Muscle of leg (tissue), 11 donors: ENCODE measurements around the gene DDX1. TPM values are rescaled to one million over a fixed set of nuclear protein-coding genes. Genes with fewer than 3 reads are reported as not detected.
"Not testable (repeated sequence)": the region's sequence is repeated elsewhere in the genome, so short reads cannot be mapped to it uniquely, and the experiment has no call there.

Experiments
- DNase-seq: peaks from one replicate; pipeline ENCODE4 v3.0.0; 2013
- H3K27ac ChIP-seq: one replicate; pipeline ENCODE4 v1.5.1; 2013; ENCODE audit warnings: mild to moderate bottlenecking, low read length, control low read depth
- H3K27me3 ChIP-seq: one replicate; pipeline ENCODE4 v1.6.1; 2013; ENCODE audit warnings: low read length; ENCODE audit not compliant: control insufficient read depth, insufficient read depth
- H3K36me3 ChIP-seq: one replicate; pipeline ENCODE4 v1.6.1; 2013; ENCODE audit warnings: low read length; ENCODE audit not compliant: control insufficient read depth, insufficient read depth
- H3K4me1 ChIP-seq: one replicate; pipeline ENCODE4 v1.6.1; 2013; ENCODE audit warnings: low read length; ENCODE audit not compliant: control insufficient read depth, insufficient read depth
- H3K4me3 ChIP-seq: one replicate; pipeline ENCODE4 v1.5.1; 2013; ENCODE audit warnings: low read length, control low read depth
- H3K9me3 ChIP-seq: replicated peaks from 2 replicates; pipeline ENCODE4 v1.6.1; 2013; ENCODE audit warnings: low read depth, low read length; ENCODE audit not compliant: control insufficient read depth
- WGBS: methylation state at CpG from one replicate; pipeline ENCODE4 v1.1.5; 2013; ENCODE audit warnings: missing lambda C conversion rate; ENCODE audit not compliant: insufficient coverage; 5-methylcytosine and 5-hydroxymethylcytosine counted together
- polyA plus RNA-seq, 8 donors: library from polyadenylated mRNA; unstranded; fragments of 120-200 nt; gene quantifications; one replicate each; pipeline versions ENCODE4 v1.2.1 to v1.2.3, GENCODE V29; 2013; ENCODE audit warnings: inconsistent platforms in 1 of 8, low replicate concordance in 1 of 8; ENCODE audit not compliant: insufficient read length in 8 of 8, insufficient read depth in 1 of 8
- total RNA-seq: library from RNA; stranded (reverse); fragments of 120-200 nt; gene quantifications from one replicate; pipeline ENCODE4 v1.2.4, GENCODE V29; 2013

DDX1 gene
- total and polyA plus RNA-seq, 9 donors, result 72.3 to 101 (median 94.5) TPM

GRCh38 chr2:15621472-15621870, 29.8 kb downstream of the DDX1 start:
- H3K9me3 ChIP-seq, H3K27ac ChIP-seq, H3K4me3 ChIP-seq, DNase-seq, H3K27me3 ChIP-seq, H3K4me1 ChIP-seq: not testable (repeated sequence)
- 100% methylated on average over 3 of the region's 5 CpGs for WGBS
- H3K36me3 ChIP-seq, result peaks cover 28% of the 10 kb centered on the region

DNA sequence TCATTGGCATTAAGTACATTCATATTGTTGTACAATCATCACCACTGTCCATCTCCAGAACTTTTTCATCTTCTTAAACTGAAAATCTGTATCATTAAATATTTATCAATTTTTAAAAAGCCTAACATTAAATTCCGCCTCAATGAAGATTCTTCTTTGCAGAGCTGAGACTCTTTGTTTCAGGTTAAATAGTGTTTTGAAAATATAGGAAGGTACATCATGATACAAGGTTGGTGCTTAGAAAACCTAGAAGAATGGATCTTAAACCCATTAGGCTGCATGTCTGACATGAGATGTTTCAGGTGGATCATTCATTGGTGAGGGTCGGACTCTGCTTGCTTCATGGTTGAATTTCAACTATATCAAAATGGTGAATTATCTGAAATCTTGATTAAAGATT, 30.5 kb downstream of the DDX1 start:
- no peak for DNase-seq
- Histone ChIP-seq H3K27ac (no peak overlapping the region), H3K9me3 (no peaks in the 10 kb centered on the region), H3K27me3 (no peaks in the 10 kb centered on the region), H3K4me1 (no peaks in the 10 kb centered on the region), H3K4me3 (no peak overlapping the region), H3K36me3 (peaks cover 30% of the 10 kb centered on the region)
- WGBS, result no CpG with 5 or more reads among the region's 2 CpGs

DNA sequence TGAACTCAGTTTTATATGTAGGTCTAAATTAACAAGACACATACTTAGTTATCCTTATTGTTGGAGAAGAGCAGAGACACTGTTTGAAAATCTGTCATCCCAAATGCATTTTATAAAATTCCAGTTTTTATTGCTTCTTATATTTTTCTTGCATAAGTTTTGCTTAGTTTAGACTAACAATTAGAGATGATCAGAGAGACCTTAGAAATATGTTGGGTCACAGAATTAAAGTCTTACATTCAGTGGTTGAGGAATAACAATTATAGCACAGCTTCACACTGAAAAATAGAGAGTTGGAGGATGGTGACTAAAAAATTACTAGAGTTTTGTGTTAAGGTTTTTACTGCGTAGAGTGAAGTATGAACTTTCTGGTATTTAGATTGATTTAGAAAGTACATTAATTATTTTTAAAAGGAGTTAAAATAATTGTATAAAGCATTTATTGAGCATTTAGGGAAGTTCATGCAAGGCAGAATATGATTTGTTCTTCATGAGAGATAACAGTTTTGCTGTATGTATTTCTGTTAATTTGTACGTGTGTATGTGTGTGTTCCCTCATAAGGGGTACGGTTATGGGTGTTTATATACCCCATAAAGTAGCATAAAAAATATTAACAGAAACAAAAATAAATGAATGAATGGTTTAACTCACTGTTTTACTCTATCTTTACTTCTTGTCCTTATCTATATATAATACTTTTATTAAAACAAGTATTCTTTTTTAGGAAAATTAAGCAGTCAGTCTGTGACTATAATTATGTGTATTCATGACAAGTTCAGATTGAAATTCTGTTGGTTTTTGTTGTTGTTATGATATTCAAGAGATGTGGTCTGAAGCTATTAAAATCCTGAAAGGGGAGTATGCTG, 31.2 kb downstream of the DDX1 start:
- no peaks in the 10 kb centered on the region for H3K9me3 ChIP-seq
- peaks cover 34% of the 10 kb centered on the region for H3K36me3 ChIP-seq
- no peaks in the 10 kb centered on the region for H3K27me3 ChIP-seq
- no peak overlapping the region for H3K4me3 ChIP-seq
- no peak for DNase-seq
- no CpG with 5 or more reads among the region's 3 CpGs for WGBS
- no peaks in the 10 kb centered on the region for H3K4me1 ChIP-seq
- no peak overlapping the region for H3K27ac ChIP-seq

GRCh38 chr2:15623481-15623796, 31.8 kb downstream of the DDX1 start:
- no peak overlapping the region for H3K27ac ChIP-seq
- H3K9me3 ChIP-seq, result no peaks in the 10 kb centered on the region
- WGBS, result no CpG with 5 or more reads among the region's 2 CpGs
- H3K4me3 ChIP-seq, result no peak overlapping the region
- no peak for DNase-seq
- H3K4me1 ChIP-seq, result no peaks in the 10 kb centered on the region
- H3K36me3 ChIP-seq, result peaks cover 31% of the 10 kb centered on the region
- H3K27me3 ChIP-seq, result no peaks in the 10 kb centered on the region

- Histone ChIP-seq H3K36me3 (peaks cover 27% of the 10 kb centered on the region), H3K27ac (no peak overlapping the region), H3K4me3 (no peak overlapping the region), H3K9me3 (no peaks in the 10 kb centered on the region), H3K4me1 (no peaks in the 10 kb centered on the region), H3K27me3 (no peaks in the 10 kb centered on the region)
- DNase-seq, result no peak
- 100% methylated on average over 1 of the region's 4 CpGs for WGBS
Observed at GRCh38 chr2:15623898-15624541, 32.4 kb downstream of the DDX1 start.

DNA sequence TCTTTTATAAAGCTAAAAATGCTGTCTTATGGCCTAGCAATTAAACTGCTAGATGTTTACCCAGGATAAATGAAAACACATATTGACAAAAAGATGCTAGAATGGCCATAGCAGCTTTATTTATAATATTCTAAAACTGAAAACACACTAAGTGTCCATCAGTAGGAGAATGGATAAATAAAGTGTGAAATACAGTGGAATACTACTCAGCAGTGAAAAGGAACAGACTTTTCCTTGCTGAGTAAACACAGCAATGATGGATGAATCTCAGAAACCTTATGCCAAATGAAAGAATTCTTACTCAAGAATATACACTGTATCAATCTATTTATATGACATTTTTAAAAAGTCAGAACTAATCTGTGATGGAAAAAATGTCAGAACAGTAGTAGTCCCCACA, 33.2 kb downstream of the DDX1 start:
- Histone ChIP-seq H3K4me1 (no peaks in the 10 kb centered on the region), H3K27ac (no peak overlapping the region), H3K27me3 (no peaks in the 10 kb centered on the region), H3K36me3 (peaks cover 23% of the 10 kb centered on the region), H3K9me3 (no peaks in the 10 kb centered on the region), H3K4me3 (no peak overlapping the region)
- no peak for DNase-seq

- Histone ChIP-seq H3K4me1 (no peaks in the 10 kb centered on the region), H3K27me3 (no peaks in the 10 kb centered on the region), H3K9me3 (no peaks in the 10 kb centered on the region), H3K36me3 (peaks cover 21% of the 10 kb centered on the region), H3K27ac (no peak overlapping the region), H3K4me3 (no peak overlapping the region)
- WGBS, result no CpG with 5 or more reads among the region's 3 CpGs
- DNase-seq, result no peak
Observed at GRCh38 chr2:15625344-15626036, 33.8 kb downstream of the DDX1 start.

DNA sequence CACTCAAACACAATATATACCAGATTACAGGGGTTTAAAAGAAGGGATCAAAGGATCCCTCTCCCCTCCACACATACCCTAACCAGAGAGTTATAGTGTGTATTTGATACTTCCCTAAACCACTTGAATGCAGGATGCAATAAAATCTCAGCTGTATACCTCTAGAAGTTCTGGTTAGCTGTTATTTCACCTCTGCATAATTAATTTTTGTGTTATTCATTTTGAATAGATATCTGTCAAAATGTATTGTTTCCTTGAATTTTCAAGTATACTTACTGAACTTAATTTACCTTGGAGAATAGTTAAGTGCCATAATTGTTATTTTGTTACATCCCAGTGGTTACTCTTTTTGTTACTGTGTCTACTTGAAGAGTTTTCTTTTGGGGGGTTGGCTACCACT, 34.5 kb downstream of the DDX1 start:
- Histone ChIP-seq H3K9me3 (no peaks in the 10 kb centered on the region), H3K4me1 (no peaks in the 10 kb centered on the region), H3K4me3 (no peak overlapping the region), H3K27ac (no peak overlapping the region), H3K27me3 (no peaks in the 10 kb centered on the region), H3K36me3 (peaks cover 22% of the 10 kb centered on the region)
- no peak for DNase-seq

DNA sequence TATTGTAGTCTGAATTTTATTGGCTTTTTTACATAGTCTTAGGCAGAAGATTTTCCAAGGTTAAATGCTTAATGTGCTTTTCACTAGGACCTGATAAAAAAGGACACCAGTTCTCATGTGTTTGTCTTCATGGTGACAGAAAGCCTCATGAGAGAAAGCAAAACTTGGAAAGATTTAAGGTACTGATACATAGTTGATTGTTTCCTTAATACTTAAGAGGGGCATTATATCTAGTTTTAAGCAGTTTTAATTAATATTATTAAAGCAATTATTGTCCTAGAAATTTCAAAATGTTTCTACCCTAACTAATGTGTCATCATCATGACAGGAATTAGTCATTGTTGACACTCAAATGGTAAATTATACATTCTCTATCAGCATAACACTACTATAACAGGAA, 35.3 kb downstream of the DDX1 start:
- no peak overlapping the region for H3K27ac ChIP-seq
- no peaks in the 10 kb centered on the region for H3K9me3 ChIP-seq
- H3K4me3 ChIP-seq, result no peak overlapping the region
- H3K27me3 ChIP-seq, result no peaks in the 10 kb centered on the region
- peaks cover 3% of the 10 kb centered on the region for H3K4me1 ChIP-seq
- DNase-seq, result no peak
- H3K36me3 ChIP-seq, result peaks cover 25% of the 10 kb centered on the region

DNA sequence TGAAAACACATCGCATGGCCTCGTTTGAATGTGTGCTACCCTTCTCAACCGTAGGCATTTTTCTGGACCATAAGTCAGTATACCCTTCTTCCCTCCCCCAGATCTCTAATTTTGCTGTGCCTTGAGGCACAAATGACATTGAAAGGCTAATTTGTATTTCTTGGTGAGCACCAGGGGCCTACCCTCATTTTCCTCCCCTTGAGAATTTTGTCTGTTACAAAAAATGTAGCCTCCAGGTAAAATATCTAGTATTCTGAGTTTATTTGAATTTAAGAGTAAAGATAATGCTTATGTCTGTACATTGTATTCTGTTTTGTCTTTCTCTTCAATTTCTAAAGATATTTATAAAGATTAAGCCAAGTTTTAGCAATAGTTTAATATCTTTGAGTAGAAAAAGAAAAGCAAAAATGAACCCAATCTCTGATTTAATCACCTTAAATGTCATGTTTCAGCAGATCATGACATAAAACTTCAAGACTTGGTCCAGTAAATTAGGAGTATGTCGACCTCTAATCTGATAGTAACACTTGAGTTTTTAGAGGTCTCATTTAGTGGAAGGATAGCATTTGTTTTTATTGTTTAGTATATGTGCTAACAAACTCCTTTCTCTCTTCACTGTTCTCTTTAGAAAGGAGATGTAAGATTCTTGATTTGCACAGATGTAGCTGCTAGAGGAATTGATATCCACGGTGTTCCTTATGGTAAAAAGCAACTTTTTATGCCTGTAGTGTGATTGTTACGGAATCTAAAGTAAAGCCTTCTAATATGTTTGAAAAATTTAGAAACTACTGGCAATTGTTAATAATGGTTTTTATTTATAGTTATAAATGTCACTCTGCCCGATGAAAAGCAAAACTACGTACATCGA, 36.4 kb downstream of the DDX1 start:
- DNase-seq, result no peak
- Histone ChIP-seq H3K27ac (no peak overlapping the region), H3K9me3 (no peaks in the 10 kb centered on the region), H3K4me3 (no peak overlapping the region), H3K4me1 (peaks cover 3% of the 10 kb centered on the region), H3K27me3 (no peaks in the 10 kb centered on the region), H3K36me3 (peaks cover 33% of the 10 kb centered on the region)
- WGBS, result 92% methylated on average over 2 of the region's 9 CpGs
